Fibroblast of lung (primary cell): Measurements from ENCODE around the gene HENMT1. TPM values are rescaled to one million over a fixed set of nuclear protein-coding genes. Genes with fewer than 3 reads are reported as not detected.
A peak's percentile ranks its signal among the peaks of the same experiment; 100 is the strongest.
"Not testable (repeated sequence)": the region's sequence is repeated elsewhere in the genome, so short reads cannot be mapped to it uniquely, and the experiment has no call there.

Experiments used
- DNase-seq, 2 donors: peaks; one replicate each; pipeline versions ENCODE4 v3.0.0 to v3.0.0-alpha.2; 2010; ENCODE audit warnings: low read depth in 2 of 2
- H2AFZ ChIP-seq: 2 replicates; pipeline ENCODE4 v1.5.1; 2012; ENCODE audit warnings: low read length, control low read depth, inconsistent platforms
- H3K27ac ChIP-seq: 2 replicates; pipeline ENCODE4 v1.5.1; 2011; ENCODE audit warnings: low read length, control low read depth; ENCODE audit not compliant: insufficient read depth
- H3K27me3 ChIP-seq: 2 replicates; pipeline ENCODE4 v1.5.1; 2011; ENCODE audit warnings: mild to moderate bottlenecking, low read length; ENCODE audit not compliant: control insufficient read depth, insufficient read depth
- H3K36me3 ChIP-seq: 2 replicates; pipeline ENCODE4 v1.5.1; 2011; ENCODE audit warnings: low read length; ENCODE audit not compliant: control insufficient read depth, insufficient read depth
- H3K4me1 ChIP-seq: 2 replicates; pipeline ENCODE4 v1.5.1; 2011; ENCODE audit warnings: low read length; ENCODE audit not compliant: control insufficient read depth, insufficient read depth; ENCODE audit errors: extremely low read depth
- H3K4me2 ChIP-seq: 2 replicates; pipeline ENCODE4 v1.5.1; 2011; ENCODE audit warnings: low read length, control low read depth; ENCODE audit not compliant: insufficient read depth; ENCODE audit errors: extremely low read depth
- H3K4me3 ChIP-seq, 4 experiments: fragments of 200-600 bp in 1 of 4; sonication (generic) in 1 of 4; replicated peaks in 1 of 4; 2 replicates each; pipeline ENCODE4 v1.5.1; 2011 to 2016; ENCODE audit warnings: low read length in 4 of 4, low read depth in 3 of 4, mild to moderate bottlenecking in 3 of 4, control low read depth in 2 of 4, inconsistent platforms in 1 of 4, mixed read lengths in 1 of 4; ENCODE audit not compliant: insufficient read depth in 1 of 4; ENCODE audit errors: control extremely low read depth in 1 of 4
- H3K79me2 ChIP-seq: 2 replicates; pipeline ENCODE4 v1.5.1; 2012; ENCODE audit warnings: mild to moderate bottlenecking, low read length, inconsistent platforms; ENCODE audit not compliant: control insufficient read depth, insufficient read depth
- H3K9ac ChIP-seq: 2 replicates; pipeline ENCODE4 v1.5.1; 2011; ENCODE audit warnings: mild to moderate bottlenecking, low read length, control low read depth; ENCODE audit not compliant: insufficient read depth
- H3K9me3 ChIP-seq: 2 replicates; pipeline ENCODE4 v1.5.1; 2012; ENCODE audit warnings: low read depth, low read length; ENCODE audit not compliant: control insufficient read depth, insufficient read depth
- H4K20me1 ChIP-seq: 2 replicates; pipeline ENCODE4 v1.5.1; 2011; ENCODE audit warnings: low read length; ENCODE audit not compliant: control insufficient read depth, insufficient read depth; ENCODE audit errors: extremely low read depth
- CTCF ChIP-seq, 2 donors: IDR thresholded peaks in 1 of 2; conservative IDR thresholded peaks in 1 of 2; 1 replicate in 1 of 2; 2 replicates in 1 of 2; pipeline ENCODE4 v1.5.1; 2011 to 2012; ENCODE audit warnings: low read length in 2 of 2, control low read depth in 1 of 2, inconsistent platforms in 1 of 2, low read depth in 1 of 2, mild to moderate bottlenecking in 1 of 2
- EZH2 ChIP-seq: IDR thresholded peaks from 2 replicates; pipeline ENCODE4 v1.5.1; 2012; ENCODE audit warnings: low read length, control low read depth, mild to moderate bottlenecking; ENCODE audit errors: missing control alignments
- polyA plus RNA-seq, 2 donors: library from polyadenylated mRNA; depleted of rRNA in 1 of 2; stranded (reverse) in 1 of 2; unstranded in 1 of 2; fragments of >200 nt; gene quantifications; 2 replicates each; pipeline ENCODE4 v1.2.1, GENCODE V29; 2011 to 2012; ENCODE audit warnings: missing spikeins in 1 of 2
- total RNA-seq: library from RNA; depleted of rRNA; stranded (reverse); fragments of >200 nt; gene quantifications from 2 replicates; pipeline ENCODE4 v1.2.1, GENCODE V29; 2014

HENMT1 gene
- total and polyA plus RNA-seq, 2 donors (not counting 1 experiment from before 2014, with no cell fraction given), result 3.0 to 5.3 TPM

- no peaks in the 10 kb centered on the region for H3K27me3 ChIP-seq
- peak in 1 of 2 donors; percentile 22 for DNase-seq
- peaks cover 50% of the 10 kb centered on the region for H3K79me2 ChIP-seq
- H3K36me3 ChIP-seq, result peaks cover 4% of the 10 kb centered on the region
- no peaks in the 10 kb centered on the region for H3K9me3 ChIP-seq
- peaks cover 4% of the 10 kb centered on the region for H3K4me1 ChIP-seq
- peak overlapping the region; percentile 91 for H3K9ac ChIP-seq
- peak overlapping the region; percentile 82 for H2AFZ ChIP-seq
- H3K4me3 ChIP-seq, result peak overlapping the region; percentile 85 to 98 (median 93)
- H3K4me2 ChIP-seq, result peak overlapping the region; percentile 99
- H4K20me1 ChIP-seq, result no peaks in the 10 kb centered on the region
- H3K27ac ChIP-seq, result peak overlapping the region; percentile 96
- TF ChIP-seq EZH2 (no peak), CTCF (conservative IDR thresholded peaks at IDR 0.05 in 1 of 2, IDR thresholded peaks at IDR 0.05 in 1 of 2; ENCODE audit: low read depth in 1 of 2, low read length in 2 of 2) (no peak)
These were observed 30.4 kb upstream of the HENMT1 start for GRCh38 chr1:108691128-108691941.

GRCh38 chr1:108686614-108687313 lies 25.9 kb upstream of the HENMT1 start:
- Histone ChIP-seq H2AFZ (no peak overlapping the region), H3K9me3 (no peaks in the 10 kb centered on the region), H4K20me1 (no peaks in the 10 kb centered on the region), H3K9ac (no peak overlapping the region), H3K4me2 (peak overlapping the region; percentile 20), H3K79me2 (peaks cover 7% of the 10 kb centered on the region), H3K36me3 (no peaks in the 10 kb centered on the region), H3K27me3 (no peaks in the 10 kb centered on the region), H3K4me1 (peaks cover 5% of the 10 kb centered on the region), H3K27ac (no peak overlapping the region), H3K4me3 (no peak overlapping the region)
- no peak for TF ChIP-seq CTCF (conservative IDR thresholded peaks at IDR 0.05 in 1 of 2, IDR thresholded peaks at IDR 0.05 in 1 of 2; ENCODE audit: low read depth in 1 of 2, low read length in 2 of 2)
- no peak for TF ChIP-seq EZH2
- DNase-seq, result peak; percentile 6 to 36

GRCh38 chr1:108685529-108685928 lies 24.6 kb upstream of the HENMT1 start:
- Histone ChIP-seq H3K27me3 (no peaks in the 10 kb centered on the region), H3K4me3 (no peak overlapping the region), H3K4me1 (peaks cover 5% of the 10 kb centered on the region), H3K9ac (no peak overlapping the region), H3K36me3 (no peaks in the 10 kb centered on the region), H3K9me3 (no peaks in the 10 kb centered on the region), H3K79me2 (no peaks in the 10 kb centered on the region), H3K27ac (no peak overlapping the region), H3K4me2 (no peak overlapping the region), H2AFZ (no peak overlapping the region), H4K20me1 (no peaks in the 10 kb centered on the region)
- no peak for TF ChIP-seq EZH2
- TF ChIP-seq CTCF (conservative IDR thresholded peaks at IDR 0.05 in 1 of 2, IDR thresholded peaks at IDR 0.05 in 1 of 2; ENCODE audit: low read depth in 1 of 2, low read length in 2 of 2), result no peak
- no peak for DNase-seq

DNA sequence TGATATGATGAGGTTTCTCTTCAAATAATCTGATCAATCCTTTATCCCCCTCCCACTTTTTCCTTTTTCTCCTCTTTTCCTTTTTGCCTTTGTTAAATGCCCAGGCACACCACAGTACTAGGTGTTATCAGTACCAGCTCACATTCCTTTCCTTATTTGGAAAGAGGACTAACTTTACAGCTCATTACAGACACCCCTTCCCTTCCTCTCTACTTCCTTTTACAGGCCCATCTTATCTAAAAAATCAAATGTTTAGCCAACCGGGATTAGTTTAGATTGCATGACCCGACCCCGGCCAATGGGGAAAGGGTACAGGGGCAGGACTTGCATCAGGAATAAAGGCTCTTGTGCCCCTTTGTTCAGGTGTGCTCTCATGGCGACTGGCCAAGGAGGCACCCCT lies 20.8 kb upstream of the HENMT1 start:
- H3K4me2 ChIP-seq, H3K9me3 ChIP-seq, H3K4me3 ChIP-seq, H3K27me3 ChIP-seq, H3K4me1 ChIP-seq, H3K9ac ChIP-seq, H2AFZ ChIP-seq, H3K36me3 ChIP-seq, H3K27ac ChIP-seq, H4K20me1 ChIP-seq, H3K79me2 ChIP-seq: not testable (repeated sequence)
- peak in 1 of 2 donors; percentile 28 for DNase-seq
